Keratinocyte (primary cell): ENCODE results near the gene AHNAK2. TPM values are rescaled to one million over a fixed set of nuclear protein-coding genes. Genes with fewer than 3 reads are reported as not detected.

Source experiments
- DNase-seq: peaks from one replicate; pipeline ENCODE4 v3.0.0-alpha.2; 2011; ENCODE audit warnings: low read depth, missing footprints, low spot score
- FAIRE-seq: peaks from 2 replicates; lab custom pipeline; 2011; peaks lifted over from hg19 to GRCh38; lab: Jason Lieb, UNC
- H2AFZ ChIP-seq: 2 replicates; pipeline ENCODE4 v1.6.0; 2012; ENCODE audit warnings: low read length, control low read depth, inconsistent platforms; ENCODE audit not compliant: control insufficient read depth
- H3K27ac ChIP-seq: 2 replicates; pipeline ENCODE4 v1.5.1; 2011; ENCODE audit warnings: low read length; ENCODE audit not compliant: control insufficient read depth, insufficient read depth
- H3K27me3 ChIP-seq: 3 replicates; pipeline ENCODE4 v1.6.0; 2011; ENCODE audit warnings: low read length; ENCODE audit not compliant: control insufficient read depth, insufficient read depth; ENCODE audit errors: extremely low read depth
- H3K36me3 ChIP-seq, 2 experiments: 2 replicates in 1 of 2; 3 replicates in 1 of 2; pipeline ENCODE4 v1.5.1; 2011; ENCODE audit warnings: low read length in 2 of 2, mild to moderate bottlenecking in 1 of 2; ENCODE audit not compliant: control insufficient read depth in 2 of 2, insufficient read depth in 2 of 2; ENCODE audit errors: extremely low read depth in 1 of 2
- H3K4me1 ChIP-seq: 3 replicates; pipeline ENCODE4 v1.5.1; 2011; ENCODE audit warnings: low read length; ENCODE audit not compliant: control insufficient read depth, insufficient read depth; ENCODE audit errors: extremely low read depth
- H3K4me2 ChIP-seq: 3 replicates; pipeline ENCODE4 v1.6.0; 2011; ENCODE audit warnings: low read depth, low read length; ENCODE audit not compliant: control insufficient read depth, insufficient read depth; ENCODE audit errors: extremely low read depth
- H3K4me3 ChIP-seq, 3 experiments: fragments of 200-600 bp in 1 of 3; sonication (generic) in 1 of 3; 2 replicates in 2 of 3; 3 replicates in 1 of 3; pipeline ENCODE4 v1.5.1; 2011 to 2016; ENCODE audit warnings: low read length in 3 of 3, mild to moderate bottlenecking in 3 of 3, control low read depth in 2 of 3, inconsistent platforms in 1 of 3, low read depth in 1 of 3, mixed read lengths in 1 of 3, mixed run types in 1 of 3, moderate library complexity in 1 of 3; ENCODE audit not compliant: control insufficient read depth in 2 of 3, insufficient read depth in 2 of 3; ENCODE audit errors: extremely low read depth in 1 of 3
- H3K79me2 ChIP-seq: 2 replicates; pipeline ENCODE4 v1.6.0; 2012; ENCODE audit warnings: low read length; ENCODE audit not compliant: control insufficient read depth, insufficient read depth
- H3K9ac ChIP-seq: 3 replicates; pipeline ENCODE4 v1.6.0; 2011; ENCODE audit warnings: low read length; ENCODE audit not compliant: control insufficient read depth, insufficient read depth; ENCODE audit errors: extremely low read depth
- H3K9me1 ChIP-seq: 3 replicates; pipeline ENCODE4 v1.6.0; 2011; ENCODE audit warnings: low read length; ENCODE audit not compliant: control insufficient read depth, insufficient read depth; ENCODE audit errors: extremely low read depth
- H3K9me3 ChIP-seq: 2 replicates; pipeline ENCODE4 v1.5.1; 2012; ENCODE audit warnings: low read depth, low read length; ENCODE audit not compliant: control insufficient read depth
- H4K20me1 ChIP-seq: 3 replicates; pipeline ENCODE4 v1.6.0; 2011; ENCODE audit warnings: low read length; ENCODE audit not compliant: control insufficient read depth, insufficient read depth; ENCODE audit errors: extremely low read depth
- EZH2 ChIP-seq: IDR thresholded peaks from one replicate; pipeline ENCODE4 v1.6.1; 2012; ENCODE audit warnings: inconsistent platforms, mild to moderate bottlenecking, low read length, moderate library complexity
- dilution Hi-C: fragments of 300-500 bp; cut with MboI; formaldehyde crosslinking; loops from one replicate; pipeline ENCODE4 v1.7.0; 2020; ENCODE audit warnings: low sequenced_read_pairs; ENCODE audit not compliant: extremely low pct_ligation_motif_present
- polyA plus RNA-seq, 5 experiments: library from polyadenylated mRNA; depleted of rRNA in 3 of 5; stranded (reverse) in 3 of 5; stranded (forward) in 1 of 5; unstranded in 1 of 5; fragments of >200 nt; gene quantifications; 1 replicate in 1 of 5; 2 replicates in 3 of 5; 3 replicates in 1 of 5; pipeline versions ENCODE4 v1.2.1 to v1.2.3, GENCODE V29; 2011 to 2012; ENCODE audit warnings: missing spikeins in 2 of 5, low read depth in 1 of 5, low replicate concordance in 1 of 5
- TF ChIP-seq, protein P1 (sequence below), 3 experiments: IDR thresholded peaks in 1 of 3; conservative IDR thresholded peaks in 1 of 3; optimal IDR thresholded peaks in 1 of 3; 2 replicates in 2 of 3; 3 replicates in 1 of 3; pipeline versions ENCODE3 to v1.5.1; 2011; ENCODE audit warnings: low read length in 3 of 3, mild to moderate bottlenecking in 3 of 3, moderate library complexity in 2 of 3, control low read depth in 1 of 3, inconsistent platforms in 1 of 3; ENCODE audit not compliant: insufficient read depth in 2 of 3; ENCODE audit errors: extremely low read depth in 1 of 3

The AHNAK2 gene
- polyA plus RNA-seq, 1 donor (not counting 4 experiments of a cell fraction or from before 2014, with no cell fraction given), result 164 TPM

DNA sequence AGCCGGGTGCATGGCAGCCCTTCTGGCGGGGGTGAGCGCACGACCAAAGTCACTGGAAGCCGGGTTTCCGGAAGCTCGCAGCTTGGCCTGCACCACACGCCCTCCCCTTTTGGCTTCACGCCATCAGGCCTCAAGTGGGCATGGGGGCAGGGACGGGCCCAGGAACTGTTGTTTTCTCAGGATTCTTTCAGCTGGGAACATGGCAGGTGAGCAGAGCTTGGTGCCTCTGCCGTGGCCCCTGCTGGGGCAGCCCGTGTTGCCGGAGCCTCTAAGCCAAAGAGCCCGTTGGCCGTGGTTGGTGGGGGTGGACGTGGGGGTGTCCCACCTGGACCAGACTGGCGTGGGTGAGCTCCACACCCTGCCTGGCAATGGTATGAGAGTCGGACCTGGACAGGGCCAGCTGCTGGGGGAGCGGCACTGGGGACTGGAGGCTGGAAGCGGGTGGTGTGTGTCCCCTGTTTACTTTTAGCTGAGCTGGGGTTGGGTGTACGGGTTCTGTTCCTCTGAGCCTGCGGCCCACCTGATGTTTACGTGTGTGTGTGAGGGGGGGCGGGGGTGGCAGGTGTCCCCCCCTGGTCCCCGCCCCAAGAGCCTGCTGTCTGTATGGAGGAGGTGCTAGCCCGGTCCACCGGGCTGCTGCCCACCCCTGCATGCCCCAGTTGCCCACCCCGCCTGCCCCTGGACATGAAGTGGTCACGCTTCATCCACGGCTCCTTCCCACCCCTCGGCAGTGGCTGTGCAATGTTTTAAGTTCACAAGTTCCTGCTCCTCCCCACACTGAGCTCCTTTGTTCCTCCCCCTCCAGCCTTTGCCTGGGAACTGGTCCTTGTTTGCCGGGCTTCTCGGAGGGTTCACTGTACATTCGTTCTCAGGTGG, 82.2 kb downstream of the AHNAK2 start:
- dilution Hi-C loops, result no loop called here

DNA sequence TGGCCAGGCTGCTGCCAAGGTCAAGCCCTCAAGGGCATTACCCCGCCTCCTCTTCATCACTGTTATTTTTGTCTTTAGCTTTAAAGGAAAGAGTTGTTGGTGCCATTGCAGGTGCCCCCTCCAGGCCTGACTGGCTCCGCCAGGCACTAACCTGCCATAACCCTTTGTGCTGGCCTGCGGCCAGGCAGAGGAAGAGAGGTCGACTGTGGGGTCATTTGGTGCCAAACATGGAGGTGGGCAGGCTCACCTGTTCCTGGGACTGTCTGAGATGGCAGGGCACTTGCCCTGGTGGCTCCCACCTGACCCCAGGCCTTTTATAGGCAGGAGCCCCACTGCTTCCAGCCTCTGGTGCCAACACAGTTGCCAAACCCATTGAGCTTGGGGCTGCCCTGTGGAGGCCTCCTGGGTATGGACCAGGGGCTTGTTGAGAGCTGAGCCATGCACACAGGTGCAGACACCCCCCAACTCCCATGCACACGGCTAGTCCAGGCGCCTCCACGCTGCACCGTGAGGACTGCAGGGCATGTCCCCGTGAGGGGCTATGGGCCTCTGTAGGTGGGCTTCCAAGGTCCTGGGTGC, 82.9 kb downstream of the AHNAK2 start:
- H3K9ac ChIP-seq, result no peak overlapping the region
- no peak overlapping the region for H2AFZ ChIP-seq
- no peak for FAIRE-seq
- H3K27me3 ChIP-seq, result no peaks in the 10 kb centered on the region
- H3K27ac ChIP-seq, result no peak overlapping the region
- no peaks in the 10 kb centered on the region for H3K79me2 ChIP-seq
- no peak for DNase-seq
- dilution Hi-C loops, result no loop called here
- TF ChIP-seq, protein P1, sequence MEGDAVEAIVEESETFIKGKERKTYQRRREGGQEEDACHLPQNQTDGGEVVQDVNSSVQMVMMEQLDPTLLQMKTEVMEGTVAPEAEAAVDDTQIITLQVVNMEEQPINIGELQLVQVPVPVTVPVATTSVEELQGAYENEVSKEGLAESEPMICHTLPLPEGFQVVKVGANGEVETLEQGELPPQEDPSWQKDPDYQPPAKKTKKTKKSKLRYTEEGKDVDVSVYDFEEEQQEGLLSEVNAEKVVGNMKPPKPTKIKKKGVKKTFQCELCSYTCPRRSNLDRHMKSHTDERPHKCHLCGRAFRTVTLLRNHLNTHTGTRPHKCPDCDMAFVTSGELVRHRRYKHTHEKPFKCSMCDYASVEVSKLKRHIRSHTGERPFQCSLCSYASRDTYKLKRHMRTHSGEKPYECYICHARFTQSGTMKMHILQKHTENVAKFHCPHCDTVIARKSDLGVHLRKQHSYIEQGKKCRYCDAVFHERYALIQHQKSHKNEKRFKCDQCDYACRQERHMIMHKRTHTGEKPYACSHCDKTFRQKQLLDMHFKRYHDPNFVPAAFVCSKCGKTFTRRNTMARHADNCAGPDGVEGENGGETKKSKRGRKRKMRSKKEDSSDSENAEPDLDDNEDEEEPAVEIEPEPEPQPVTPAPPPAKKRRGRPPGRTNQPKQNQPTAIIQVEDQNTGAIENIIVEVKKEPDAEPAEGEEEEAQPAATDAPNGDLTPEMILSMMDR (optimal IDR thresholded peaks at IDR 0.05 in 1 of 3, IDR thresholded peaks at IDR 0.05 in 1 of 3, conservative IDR thresholded peaks at IDR 0.05 in 1 of 3; ENCODE audit: extremely low read depth in 1 of 3, insufficient read depth in 2 of 3, low read length in 3 of 3), result no peak
- no peak for TF ChIP-seq EZH2
- H4K20me1 ChIP-seq, result no peaks in the 10 kb centered on the region
- peaks cover 15 to 21% of the 10 kb centered on the region in 2 experiments for H3K36me3 ChIP-seq
- H3K4me3 ChIP-seq, result no peak overlapping the region
- no peaks in the 10 kb centered on the region for H3K9me3 ChIP-seq
- H3K9me1 ChIP-seq, result no peaks in the 10 kb centered on the region
- H3K4me1 ChIP-seq, result peaks cover 3% of the 10 kb centered on the region
- no peak overlapping the region for H3K4me2 ChIP-seq

More for the DNA sequence above, 82.2 kb downstream of the AHNAK2 start:
- Histone ChIP-seq H3K4me2 (no peak overlapping the region), H3K27ac (no peak overlapping the region), H3K4me1 (peaks cover 3% of the 10 kb centered on the region), H3K9ac (no peak overlapping the region), H3K4me3 (no peak overlapping the region), H3K9me1 (no peaks in the 10 kb centered on the region), H4K20me1 (no peaks in the 10 kb centered on the region), H3K9me3 (no peaks in the 10 kb centered on the region), H3K27me3 (no peaks in the 10 kb centered on the region), H2AFZ (no peak overlapping the region), H3K79me2 (no peaks in the 10 kb centered on the region), H3K36me3 (peaks cover 15 to 21% of the 10 kb centered on the region in 2 experiments)
- FAIRE-seq, result no peak
- DNase-seq, result no peak
- TF ChIP-seq, protein P1 (optimal IDR thresholded peaks at IDR 0.05 in 1 of 3, IDR thresholded peaks at IDR 0.05 in 1 of 3, conservative IDR thresholded peaks at IDR 0.05 in 1 of 3; ENCODE audit: extremely low read depth in 1 of 3, insufficient read depth in 2 of 3, low read length in 3 of 3), result no peak
- TF ChIP-seq EZH2, result no peak
